AG04449 (cell line): Measurements from ENCODE around the gene MARCHF10.

Experiments used
- CTCF ChIA-PET: fragments of 350-600 bp; formaldehyde crosslinking; extraction: SDS; loops from one replicate; lab custom pipeline; 2021; ENCODE audit warnings: antibody characterized with exemption; lab: Yijun Ruan, JAX
- POLR2A ChIA-PET: fragments of 400-600, 350-600 bp; formaldehyde crosslinking; extraction: SDS; loops from one replicate; lab custom pipeline; 2020; ENCODE audit warnings: antibody characterized with exemption, inconsistent platforms; lab: Yijun Ruan, JAX
- DNase-seq: peaks from one replicate; pipeline ENCODE4 v3.0.0-alpha.2; 2010; ENCODE audit warnings: low read depth, low spot score
- H3K4me3 ChIP-seq: 2 replicates; pipeline ENCODE4 v1.5.1; 2011; ENCODE audit warnings: low read depth, mild to moderate bottlenecking, control low read depth, low read length
- TF ChIP-seq, protein P1 (sequence below): IDR thresholded peaks from one replicate; pipeline ENCODE4 v1.5.1; 2011; ENCODE audit warnings: mild to moderate bottlenecking, moderate library complexity, low read length, control low read depth, inconsistent platforms; ENCODE audit not compliant: insufficient read depth; ENCODE audit errors: missing control alignments

MARCHF10 gene

DNA sequence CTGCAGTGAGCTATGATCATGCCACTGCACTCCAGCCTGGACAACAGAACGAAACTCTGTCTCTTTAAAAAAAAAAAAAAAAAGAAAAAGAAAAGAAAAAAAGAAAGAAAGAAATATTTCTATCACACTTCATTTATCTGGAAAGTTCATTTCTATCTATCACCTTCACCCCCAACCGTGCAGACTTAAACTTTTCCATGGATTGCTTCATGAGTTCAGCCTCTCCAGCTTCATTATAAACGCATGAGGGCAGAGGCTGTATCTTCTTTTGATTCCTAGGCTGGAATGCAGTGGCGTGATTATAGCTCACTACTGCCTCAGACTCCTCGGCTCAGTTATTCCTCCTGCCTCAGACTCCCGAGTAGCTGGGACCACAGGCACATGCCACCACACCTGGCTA lies 152.5 kb downstream of the MARCHF10 start:
- ChIA-PET POLR2A (no interaction called here), CTCF (no interaction called here)
- TF ChIP-seq, protein P1, sequence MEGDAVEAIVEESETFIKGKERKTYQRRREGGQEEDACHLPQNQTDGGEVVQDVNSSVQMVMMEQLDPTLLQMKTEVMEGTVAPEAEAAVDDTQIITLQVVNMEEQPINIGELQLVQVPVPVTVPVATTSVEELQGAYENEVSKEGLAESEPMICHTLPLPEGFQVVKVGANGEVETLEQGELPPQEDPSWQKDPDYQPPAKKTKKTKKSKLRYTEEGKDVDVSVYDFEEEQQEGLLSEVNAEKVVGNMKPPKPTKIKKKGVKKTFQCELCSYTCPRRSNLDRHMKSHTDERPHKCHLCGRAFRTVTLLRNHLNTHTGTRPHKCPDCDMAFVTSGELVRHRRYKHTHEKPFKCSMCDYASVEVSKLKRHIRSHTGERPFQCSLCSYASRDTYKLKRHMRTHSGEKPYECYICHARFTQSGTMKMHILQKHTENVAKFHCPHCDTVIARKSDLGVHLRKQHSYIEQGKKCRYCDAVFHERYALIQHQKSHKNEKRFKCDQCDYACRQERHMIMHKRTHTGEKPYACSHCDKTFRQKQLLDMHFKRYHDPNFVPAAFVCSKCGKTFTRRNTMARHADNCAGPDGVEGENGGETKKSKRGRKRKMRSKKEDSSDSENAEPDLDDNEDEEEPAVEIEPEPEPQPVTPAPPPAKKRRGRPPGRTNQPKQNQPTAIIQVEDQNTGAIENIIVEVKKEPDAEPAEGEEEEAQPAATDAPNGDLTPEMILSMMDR: no peak
- no peak overlapping the region for H3K4me3 ChIP-seq
- DNase-seq: no peak

DNA sequence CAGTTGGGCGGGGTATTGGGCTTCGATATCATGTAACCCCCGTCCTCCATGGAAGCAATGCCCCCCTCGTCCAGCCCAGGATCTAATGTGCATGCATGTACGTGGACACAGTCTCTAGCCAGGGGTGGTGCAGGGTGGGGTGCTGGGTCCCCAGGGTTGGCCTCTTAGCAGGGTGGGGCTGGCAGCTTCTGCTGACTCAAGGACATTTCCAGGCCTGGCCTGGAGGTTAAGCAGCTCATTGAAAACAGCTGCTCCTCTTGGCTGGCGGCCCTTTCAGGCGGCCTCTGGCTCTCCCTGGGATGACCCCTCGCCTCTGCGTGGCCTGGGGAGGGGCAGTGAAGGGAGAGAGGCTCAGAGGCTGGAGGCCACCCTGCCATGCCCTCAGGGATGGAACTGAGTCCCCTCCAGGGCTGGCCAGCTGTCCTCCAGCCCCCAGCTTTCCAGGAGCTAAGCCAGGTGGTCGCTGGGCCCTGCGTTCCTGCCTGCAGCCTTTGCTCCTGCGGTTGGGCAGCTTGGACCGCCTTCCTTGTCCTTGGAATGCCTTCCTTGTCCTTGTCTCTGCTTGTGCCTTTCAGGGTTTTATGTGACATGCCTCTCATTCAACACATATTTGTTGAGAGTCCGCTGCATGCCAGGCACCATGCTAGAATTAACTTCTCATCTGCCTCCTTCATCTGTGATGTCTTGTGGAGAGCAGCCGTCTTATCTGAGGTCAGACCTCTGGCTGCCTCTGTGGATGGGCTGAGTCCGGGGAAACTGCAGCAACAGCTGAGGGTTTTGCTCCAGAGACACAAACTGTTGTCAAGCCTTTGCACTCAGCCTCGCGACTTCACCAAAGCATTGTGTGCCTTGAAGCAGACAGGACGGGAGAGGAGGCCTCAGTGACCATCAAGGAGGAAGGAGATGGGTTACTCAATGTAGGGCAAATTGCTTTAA lies 154.0 kb downstream of the MARCHF10 start:
- TF ChIP-seq, protein P1: no peak
- DNase-seq: no peak
- POLR2A ChIA-PET: interaction anchor here (0.5 to 1.3 kb wide), 2 partner anchors 26 to 99 kb away, joined by 3 to 4 read pairs; no protein-coding TSS in a partner anchor
- CTCF ChIA-PET: interaction anchor here (0.6 kb wide), 1 partner anchor 101 kb away, joined by 3 read pairs; no protein-coding TSS in a partner anchor
- H3K4me3 ChIP-seq: no peak overlapping the region

DNA sequence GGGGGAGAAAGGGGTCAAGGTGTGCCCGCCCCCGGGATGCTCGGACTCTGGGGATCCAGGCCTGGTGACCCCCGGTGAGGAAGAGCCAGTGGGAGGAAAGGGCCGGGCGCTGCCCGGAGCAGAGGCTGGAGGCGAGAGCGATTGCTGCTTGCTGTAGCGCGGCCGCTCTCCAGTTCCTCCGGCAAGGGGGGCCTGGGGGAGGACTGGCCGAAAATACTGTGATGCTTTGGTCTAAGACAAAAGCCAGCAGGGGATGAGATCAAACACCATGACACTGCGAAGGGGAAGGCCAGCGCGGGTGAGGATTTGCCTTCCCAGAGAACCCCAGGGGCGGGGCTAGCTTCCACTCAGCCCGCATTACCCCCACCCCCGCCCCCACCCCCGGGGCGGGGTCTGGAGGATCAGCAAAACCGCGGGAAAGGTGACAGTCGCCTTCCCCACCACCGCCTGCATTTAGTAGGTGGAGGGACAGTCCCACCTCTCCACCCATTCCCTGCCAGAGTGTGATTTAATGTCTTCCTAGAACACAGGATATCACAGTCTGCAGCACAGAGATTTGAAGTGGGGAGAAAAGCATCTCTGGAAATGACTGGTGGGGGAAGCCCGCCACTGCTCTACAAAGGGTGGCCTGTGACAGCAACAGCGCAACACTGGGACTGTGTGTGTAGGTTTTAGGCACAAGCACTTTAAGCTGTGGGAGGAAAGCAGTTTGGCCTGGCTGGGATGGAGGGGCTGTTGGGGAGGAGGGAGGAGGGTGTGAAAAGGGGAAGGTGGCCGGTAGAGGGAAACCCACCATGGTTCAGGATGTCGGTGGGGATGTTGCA lies 154.9 kb downstream of the MARCHF10 start:
- TF ChIP-seq, protein P1: no peak
- H3K4me3 ChIP-seq: peak overlapping the region; percentile 47
- ChIA-PET POLR2A (interaction anchor here (1.3 kb wide), 1 partner anchor 25 kb away, joined by 4 read pairs; no protein-coding TSS in a partner anchor), CTCF (interaction anchor here (0.6 kb wide), 1 partner anchor 100 kb away, joined by 3 read pairs; no protein-coding TSS in a partner anchor)
- no peak for DNase-seq

DNA sequence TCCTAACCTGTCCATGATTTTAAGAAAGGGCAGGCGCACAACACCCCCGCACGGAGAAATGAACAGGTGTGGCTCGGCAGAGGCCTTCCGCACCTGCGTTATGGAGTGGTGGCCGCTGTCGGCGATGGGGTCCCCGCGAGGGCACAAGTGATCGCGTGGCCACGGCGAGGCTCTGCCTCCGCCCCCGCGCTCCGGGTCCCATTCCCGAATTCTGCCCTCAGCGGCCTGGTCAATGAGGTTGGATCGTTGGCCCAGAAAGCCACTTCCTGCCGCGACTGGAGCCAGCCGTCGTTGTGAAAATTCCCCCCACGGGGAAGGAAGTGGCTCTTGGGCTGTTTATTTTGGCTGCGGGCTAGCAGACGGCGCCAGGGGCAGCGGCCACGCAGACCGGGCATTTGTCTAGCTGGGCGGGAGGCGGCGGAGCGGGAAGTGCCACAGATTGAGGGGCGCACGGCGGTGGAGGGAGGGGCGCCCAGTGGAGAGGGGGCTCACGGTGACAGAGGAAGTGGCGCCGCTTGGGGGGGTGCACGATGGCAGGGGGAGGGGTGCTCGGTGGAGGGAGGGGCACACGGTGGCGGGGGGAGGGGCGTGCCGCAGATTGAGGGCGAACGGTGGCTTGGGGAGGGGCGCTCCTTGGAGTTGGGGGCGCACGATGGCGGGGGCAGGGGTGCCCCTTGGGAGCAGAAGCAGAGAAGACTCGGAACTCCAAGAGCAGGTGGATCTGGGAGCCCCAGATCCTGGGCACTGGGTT lies 155.7 kb downstream of the MARCHF10 start:
- ChIA-PET CTCF (no interaction called here), POLR2A (no interaction called here)
- TF ChIP-seq, protein P1: no peak
- DNase-seq: no peak
- peak overlapping the region; percentile 47 for H3K4me3 ChIP-seq
